ENCODE measurements around the gene EHMT1.
"Not testable (repeated sequence)": the region's sequence is repeated elsewhere in the genome, so short reads cannot be mapped to it uniquely, and the experiment has no call there.

The EHMT1 gene

GRCh38 chr9:137694962-137695875 is 76.4 kb downstream of the EHMT1 start:
- no peak for DNase-seq

- DNase-seq, result no peak
These were observed 77.5 kb downstream of the EHMT1 start for GRCh38 chr9:137696136-137696925.

- no peak for DNase-seq
These were observed 78.4 kb downstream of the EHMT1 start for GRCh38 chr9:137697193-137697592.

- no peak for DNase-seq
These were observed 79.0 kb downstream of the EHMT1 start for GRCh38 chr9:137697832-137698231.

- DNase-seq, result no peak
These were observed 82.1 kb downstream of the EHMT1 start for GRCh38 chr9:137700911-137701310.

- no peak for DNase-seq
These were observed 84.0 kb downstream of the EHMT1 start for GRCh38 chr9:137702615-137703379.

GRCh38 chr9:137703842-137704508 is 85.2 kb downstream of the EHMT1 start:
- no peak for DNase-seq

GRCh38 chr9:137705443-137705863 is 86.6 kb downstream of the EHMT1 start:
- no peak for DNase-seq

- DNase-seq, result no peak
These were observed 87.1 kb downstream of the EHMT1 start for GRCh38 chr9:137705906-137706305.

- no peak for DNase-seq
These were observed 88.6 kb downstream of the EHMT1 start for GRCh38 chr9:137707361-137707760.

GRCh38 chr9:137708590-137709284 is 89.9 kb downstream of the EHMT1 start:
- no peak for DNase-seq

GRCh38 chr9:137709411-137710101 is 90.8 kb downstream of the EHMT1 start:
- no peak for DNase-seq

- DNase-seq, result no peak
These were observed 91.9 kb downstream of the EHMT1 start for GRCh38 chr9:137710704-137711103.

GRCh38 chr9:137711678-137712105 is 92.9 kb downstream of the EHMT1 start:
- DNase-seq, result no peak

- no peak for DNase-seq
These were observed 96.5 kb downstream of the EHMT1 start for GRCh38 chr9:137715321-137715720.

GRCh38 chr9:137715866-137716693 is 97.3 kb downstream of the EHMT1 start:
- DNase-seq, result not testable (repeated sequence)

GRCh38 chr9:137716694-137717287 is 98.0 kb downstream of the EHMT1 start:
- DNase-seq, result no peak

GRCh38 chr9:137717776-137718327 is 99.0 kb downstream of the EHMT1 start:
- DNase-seq, result no peak

- no peak for DNase-seq
These were observed 100.4 kb downstream of the EHMT1 start for GRCh38 chr9:137719194-137719593.

Measured in effector CD4-positive, alpha-beta T cell (primary cell).